ENCODE results near the gene SCPEP1.

The SCPEP1 gene

GRCh38 chr17:57004944-57005579 is 27.1 kb downstream of the SCPEP1 start:
- peak in 1 of 2 experiments; percentile 19 for DNase-seq

GRCh38 chr17:57006040-57006439 is 28.1 kb downstream of the SCPEP1 start:
- no peak for DNase-seq

GRCh38 chr17:57008958-57009357 is 31.0 kb downstream of the SCPEP1 start:
- no peak for DNase-seq

- DNase-seq: peak; percentile 49
These were observed 32.0 kb downstream of the SCPEP1 start for GRCh38 chr17:57009737-57010445.

- DNase-seq: no peak
These were observed 32.6 kb downstream of the SCPEP1 start for GRCh38 chr17:57010487-57010886.

GRCh38 chr17:57011491-57012015 is 33.6 kb downstream of the SCPEP1 start:
- DNase-seq: no peak

GRCh38 chr17:57016071-57016763 is 38.3 kb downstream of the SCPEP1 start:
- no peak for DNase-seq

GRCh38 chr17:57016764-57017116 is 38.8 kb downstream of the SCPEP1 start:
- DNase-seq: no peak

GRCh38 chr17:57017625-57018024 is 39.7 kb downstream of the SCPEP1 start:
- DNase-seq: no peak

- DNase-seq: no peak
These were observed 42.3 kb downstream of the SCPEP1 start for GRCh38 chr17:57020208-57020607.

GRCh38 chr17:57021226-57021940 is 43.5 kb downstream of the SCPEP1 start:
- no peak for DNase-seq

GRCh38 chr17:57025876-57026275 is 47.9 kb downstream of the SCPEP1 start:
- DNase-seq: no peak

GRCh38 chr17:57027852-57028251 is 49.9 kb downstream of the SCPEP1 start:
- no peak for DNase-seq

- DNase-seq: no peak
These were observed 54.4 kb downstream of the SCPEP1 start for GRCh38 chr17:57032343-57032742.

- DNase-seq: no peak
These were observed 55.4 kb downstream of the SCPEP1 start for GRCh38 chr17:57033296-57033695.

GRCh38 chr17:57034807-57035754 is 57.1 kb downstream of the SCPEP1 start:
- no peak for DNase-seq

- no peak for DNase-seq
These were observed 58.1 kb downstream of the SCPEP1 start for GRCh38 chr17:57035971-57036481.

- no peak for DNase-seq
These were observed 59.5 kb downstream of the SCPEP1 start for GRCh38 chr17:57037411-57037810.

GRCh38 chr17:57038486-57038885 is 60.6 kb downstream of the SCPEP1 start:
- DNase-seq: no peak

- DNase-seq: no peak
These were observed 62.6 kb downstream of the SCPEP1 start for GRCh38 chr17:57040571-57040970.

GRCh38 chr17:57043276-57043675 is 65.3 kb downstream of the SCPEP1 start:
- DNase-seq: no peak

Measured in NCI-H1930 (cell line).